Measurements from ENCODE around the gene C1orf174.

GRCh38 chr1:3921765-3922164, 21.7 kb upstream of the C1orf174 start:
- TF ChIP-seq CTCF (IDR thresholded peaks at IDR 0.05; ENCODE audit: low read length) = no peak
- TF ChIP-seq EZH2phosphoT487 (IDR thresholded peaks at IDR 0.05; ENCODE audit: low read length) = no peak

All from MM.1S (cell line).